ENCODE data around the gene ZNF827.
"Not testable (repeated sequence)": the region's sequence is repeated elsewhere in the genome, so short reads cannot be mapped to it uniquely, and the experiment has no call there.

The ZNF827 gene

DNA sequence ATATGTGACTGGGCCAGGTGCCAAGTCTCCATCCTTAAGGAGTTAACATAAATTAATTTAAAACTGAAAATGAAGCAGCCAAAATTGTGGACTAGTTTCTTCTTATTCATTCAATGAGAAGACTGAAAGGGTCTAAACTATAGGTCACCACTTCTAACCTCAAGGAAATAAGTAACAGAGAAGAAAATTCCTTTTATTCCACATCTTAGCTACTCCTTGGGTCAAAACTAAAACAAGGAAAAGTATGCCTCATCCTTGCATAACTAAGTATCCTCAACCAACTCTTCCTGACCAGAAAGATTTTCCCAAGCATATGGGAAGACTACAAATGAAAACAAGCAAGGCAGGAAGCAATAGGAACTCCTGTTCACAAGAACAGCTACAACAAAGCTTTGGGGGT, 71.2 kb downstream of the ZNF827 start:
- no peak for DNase-seq (ENCODE audit: low read depth in 2 of 2, low spot score in 1 of 2)

- DNase-seq (ENCODE audit: low read depth in 2 of 2, low spot score in 1 of 2) = no peak
Observed at GRCh38 chr4:145866991-145867390, 71.6 kb downstream of the ZNF827 start.

DNA sequence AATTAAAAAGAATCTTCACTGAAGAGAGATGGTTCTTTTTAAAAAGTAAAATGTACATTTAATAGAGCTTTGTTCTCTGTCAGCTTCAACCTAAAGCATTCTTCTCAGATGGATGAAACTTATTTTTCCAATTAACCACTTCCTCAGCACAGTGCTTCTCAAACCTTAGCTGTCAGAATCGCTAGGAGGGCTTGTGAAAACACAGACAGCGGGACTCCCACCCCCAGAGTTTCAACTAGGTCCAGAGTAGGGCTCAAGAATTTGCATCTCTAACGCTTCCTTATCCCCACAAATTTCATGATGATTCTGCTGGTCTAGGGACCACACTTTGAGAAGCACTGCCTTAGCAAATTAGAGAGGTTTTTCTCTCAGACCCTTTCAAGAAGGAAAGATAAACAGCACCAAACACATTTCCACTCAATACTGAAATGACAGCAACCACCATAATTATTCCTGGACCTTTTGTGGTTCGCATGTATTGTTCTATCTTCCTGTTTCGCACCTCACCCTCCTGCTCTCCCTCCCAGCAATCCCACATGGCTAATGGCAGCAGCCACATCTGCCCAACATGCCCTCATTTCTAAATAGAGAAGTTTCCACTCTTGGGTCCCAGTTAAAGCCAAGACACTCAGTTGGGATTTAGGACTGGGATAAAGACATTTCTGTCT, 73.2 kb downstream of the ZNF827 start:
- DNase-seq (ENCODE audit: low read depth in 2 of 2, low spot score in 1 of 2) = no peak

- no peak for DNase-seq (ENCODE audit: low read depth in 2 of 2, low spot score in 1 of 2)
Observed at GRCh38 chr4:145863191-145863590, 75.4 kb downstream of the ZNF827 start.

DNA sequence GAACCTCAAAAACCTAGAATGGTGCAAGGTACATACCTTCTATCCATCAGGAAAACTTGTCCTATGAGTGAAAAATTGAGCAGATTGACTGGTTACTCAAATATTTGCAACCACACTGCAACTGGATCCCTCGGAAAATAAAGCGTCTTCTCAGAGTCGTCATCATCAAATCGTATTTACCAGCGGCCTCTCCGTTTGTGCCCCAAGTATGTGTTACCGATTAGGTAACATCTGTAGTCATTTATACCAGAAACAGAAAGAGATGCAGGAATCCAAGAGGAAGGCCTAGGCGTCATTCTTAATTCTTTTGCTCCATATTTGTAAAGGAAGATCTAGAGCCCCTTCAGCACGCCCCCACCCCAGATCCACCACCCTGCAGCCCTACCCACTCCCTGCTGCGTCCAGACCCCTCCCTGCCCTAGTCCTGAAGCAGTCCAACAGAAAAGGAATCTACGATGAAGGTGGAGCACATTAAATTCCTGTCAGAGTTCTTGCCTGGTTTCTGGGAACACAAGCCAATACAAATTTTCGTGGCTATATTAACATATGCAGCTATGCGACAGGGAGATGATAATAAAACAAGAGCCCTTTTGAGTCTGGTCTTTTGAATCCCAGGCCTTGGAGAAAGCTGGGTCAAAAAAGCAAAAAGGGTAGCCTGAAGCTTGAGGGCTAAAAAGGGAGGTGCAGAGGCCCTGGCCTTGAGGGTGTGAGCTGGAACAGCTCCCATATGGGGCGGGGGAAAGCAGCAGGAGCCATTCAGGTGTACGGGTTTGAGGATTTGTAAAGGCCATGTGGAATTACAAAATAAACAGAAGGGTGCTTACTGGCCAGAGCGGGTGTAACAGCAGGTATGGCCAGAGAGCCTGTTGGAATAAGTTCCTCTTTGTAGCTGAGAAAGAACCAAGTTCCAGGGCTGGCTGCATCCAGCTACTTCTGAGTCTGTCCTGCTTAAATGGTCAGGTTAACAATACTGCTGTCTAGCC, 77.0 kb downstream of the ZNF827 start:
- DNase-seq (ENCODE audit: low read depth in 2 of 2, low spot score in 1 of 2) = no peak

GRCh38 chr4:145860897-145861296, 77.7 kb downstream of the ZNF827 start:
- no peak for DNase-seq (ENCODE audit: low read depth in 2 of 2, low spot score in 1 of 2)

- no peak for DNase-seq (ENCODE audit: low read depth in 2 of 2, low spot score in 1 of 2)
Observed at GRCh38 chr4:145860446-145860845, 78.2 kb downstream of the ZNF827 start.

GRCh38 chr4:145859926-145860325, 78.7 kb downstream of the ZNF827 start:
- DNase-seq (ENCODE audit: low read depth in 2 of 2, low spot score in 1 of 2) = no peak

GRCh38 chr4:145859426-145859825, 79.2 kb downstream of the ZNF827 start:
- DNase-seq (ENCODE audit: low read depth in 2 of 2, low spot score in 1 of 2) = no peak

GRCh38 chr4:145852256-145852839, 86.3 kb downstream of the ZNF827 start:
- DNase-seq (ENCODE audit: low read depth in 2 of 2, low spot score in 1 of 2) = no peak

GRCh38 chr4:145851511-145852201, 87.0 kb downstream of the ZNF827 start:
- no peak for DNase-seq (ENCODE audit: low read depth in 2 of 2, low spot score in 1 of 2)

DNA sequence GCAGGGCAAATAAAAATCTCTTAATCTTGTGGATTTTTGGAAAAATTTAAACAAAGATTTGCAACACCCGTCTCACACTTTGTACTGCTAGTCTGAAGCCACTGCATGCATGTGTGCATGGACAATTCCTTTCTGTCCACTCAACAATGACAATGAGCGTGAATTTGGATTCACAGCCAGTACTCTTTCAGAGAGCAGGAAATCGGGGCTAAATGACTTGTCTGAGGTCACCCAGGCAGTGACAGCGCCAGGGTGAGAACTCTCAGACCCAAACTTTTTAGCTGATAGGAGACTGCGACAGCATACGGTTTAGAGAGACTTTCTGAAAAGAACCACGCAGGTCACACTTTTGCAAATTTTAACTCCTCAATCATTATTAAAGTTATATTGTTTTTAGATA, 90.9 kb downstream of the ZNF827 start:
- DNase-seq (ENCODE audit: low read depth in 2 of 2, low spot score in 1 of 2) = no peak

DNA sequence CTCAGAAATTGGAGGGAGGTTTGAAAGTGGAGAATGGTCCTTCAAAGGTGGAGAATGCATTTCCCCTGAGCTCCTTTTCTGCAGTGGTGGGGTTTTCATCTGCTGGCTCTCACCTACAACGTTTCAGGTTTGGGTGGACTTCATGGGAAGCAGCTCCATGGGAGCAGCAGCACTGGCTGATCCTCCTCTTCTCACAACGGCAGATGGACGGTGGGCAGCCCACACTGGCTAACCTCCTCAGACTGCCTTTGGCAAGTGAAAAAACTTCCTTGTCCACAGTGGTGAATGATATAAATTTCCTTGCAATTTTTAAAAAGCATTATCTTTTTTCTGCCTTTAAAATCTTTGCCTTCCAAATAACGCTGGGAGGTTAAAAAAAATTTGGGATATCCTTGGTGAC, 93.5 kb downstream of the ZNF827 start:
- DNase-seq (ENCODE audit: low read depth in 2 of 2, low spot score in 1 of 2) = no peak

- DNase-seq (ENCODE audit: low read depth in 2 of 2, low spot score in 1 of 2) = no peak
Observed at GRCh38 chr4:145843639-145844038, 95.0 kb downstream of the ZNF827 start.

GRCh38 chr4:145843148-145843547, 95.5 kb downstream of the ZNF827 start:
- DNase-seq (ENCODE audit: low read depth in 2 of 2, low spot score in 1 of 2) = no peak

DNA sequence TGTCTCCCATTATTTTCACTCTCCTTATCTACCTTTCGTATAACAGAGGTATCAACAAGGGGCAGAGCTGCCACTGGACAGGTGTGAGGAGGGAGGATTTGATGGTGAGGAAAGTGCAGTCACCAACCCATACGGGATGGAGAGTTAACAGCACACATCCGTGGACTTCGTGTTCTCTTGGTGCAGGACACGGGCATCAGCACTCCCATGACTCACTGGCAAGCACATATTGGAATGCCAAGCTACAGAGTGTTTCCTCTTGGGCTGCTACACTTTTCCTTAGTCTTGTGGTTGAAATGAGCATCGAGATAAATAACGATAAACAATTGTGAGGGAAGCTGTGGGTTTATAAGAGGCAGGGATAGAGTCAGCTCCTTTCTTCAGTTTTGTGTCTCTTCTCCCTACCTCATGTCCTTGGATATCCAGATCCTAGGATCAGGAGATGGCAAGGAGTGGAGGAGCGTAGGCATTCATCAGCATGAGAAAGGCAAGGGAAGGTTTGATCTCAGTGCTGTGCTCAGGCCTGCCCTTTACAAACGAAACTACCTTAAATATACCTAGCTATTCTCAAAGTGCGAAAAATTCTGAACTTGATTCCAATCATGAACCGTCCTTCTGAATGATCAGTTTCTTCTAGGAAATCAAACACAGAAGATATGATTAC, 96.3 kb downstream of the ZNF827 start:
- DNase-seq (ENCODE audit: low read depth in 2 of 2, low spot score in 1 of 2) = no peak

GRCh38 chr4:145840801-145841200, 97.8 kb downstream of the ZNF827 start:
- DNase-seq (ENCODE audit: low read depth in 2 of 2, low spot score in 1 of 2) = no peak

- no peak for DNase-seq (ENCODE audit: low read depth in 2 of 2, low spot score in 1 of 2)
Observed at GRCh38 chr4:145840162-145840768, 98.4 kb downstream of the ZNF827 start.

GRCh38 chr4:145839151-145839550, 99.5 kb downstream of the ZNF827 start:
- DNase-seq (ENCODE audit: low read depth in 2 of 2, low spot score in 1 of 2) = no peak

DNA sequence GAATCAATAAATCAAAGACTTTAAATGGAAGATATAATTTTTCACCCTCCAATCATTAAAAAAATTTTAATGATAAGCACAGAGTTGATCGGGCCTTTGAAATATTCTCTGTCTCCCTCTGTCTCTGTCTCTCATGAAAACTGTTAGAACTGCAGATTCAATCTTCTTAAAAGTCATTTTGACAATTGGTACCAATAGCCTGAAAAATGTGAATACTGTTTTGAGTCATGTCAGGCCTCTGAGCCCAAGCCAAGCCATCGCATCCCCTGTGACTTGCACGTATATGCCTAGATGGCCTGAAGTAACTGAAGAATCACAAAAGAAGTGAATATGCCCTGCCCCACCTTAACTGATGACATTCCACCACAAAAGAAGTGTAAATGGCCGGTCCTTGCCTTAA, 106.2 kb downstream of the ZNF827 start:
- not testable (repeated sequence) for DNase-seq (ENCODE audit: low read depth in 2 of 2, low spot score in 1 of 2)

Data from stimulated activated CD8-positive, alpha-beta memory T cell treated with anti-CD3 and anti-CD28 coated beads, Interleukin-4, amount 100 ng/mL, for 4 hours (primary cell).